ENCODE data around the gene FOCAD. TPM values are rescaled to one million over a fixed set of nuclear protein-coding genes. Genes with fewer than 3 reads are reported as not detected.

The FOCAD gene
- total and polyA plus RNA-seq, 2 donors (not counting 1 experiment from before 2014, with no cell fraction given) = 4.0 to 10.1 TPM

DNA sequence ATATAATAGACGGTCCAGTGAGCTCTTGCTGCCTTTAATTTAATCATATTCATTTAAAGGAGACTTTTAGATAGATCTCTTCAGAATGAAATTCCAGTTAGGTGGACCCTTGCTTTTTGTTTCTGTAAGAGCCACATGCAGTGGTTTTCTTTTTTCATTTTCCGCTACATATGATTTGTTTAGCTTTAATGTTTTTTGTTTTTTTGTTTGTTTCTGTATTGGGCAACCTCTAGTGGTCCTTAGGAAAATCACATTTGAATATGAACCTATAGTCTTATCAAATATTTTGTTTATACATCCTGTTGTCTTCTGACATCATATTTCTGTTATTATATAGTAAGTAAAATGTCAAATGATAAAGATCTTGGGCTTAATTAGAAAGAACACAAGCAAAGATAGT, 196.6 kb downstream of the FOCAD start:
- H3K4me1 Mint-ChIP-seq = no peaks in the 10 kb centered on the region
- H3K4me1 ChIP-seq (ENCODE audit: control insufficient read depth in 2 of 2, insufficient read depth in 2 of 2, low read length in 2 of 2) = no peaks in the 10 kb centered on the region
- DNase-seq (no peak), ATAC-seq (ENCODE audit: low read depth) (no peak)
- H4K20me1 ChIP-seq (ENCODE audit: control insufficient read depth, insufficient read depth, low read length, poor library complexity, severe bottlenecking) = no peaks in the 10 kb centered on the region
- no peak overlapping the region for H3K9ac ChIP-seq (ENCODE audit: low read length)
- no CpG with 5 or more reads among the region's 2 CpGs for WGBS (ENCODE audit: insufficient coverage)
- no peaks in the 10 kb centered on the region for H3K79me2 ChIP-seq (ENCODE audit: control insufficient read depth, insufficient read depth, low read length)
- H3K4me3 Mint-ChIP-seq = no peak overlapping the region
- no peak for TF ChIP-seq EZH2 (IDR thresholded peaks at IDR 0.05; ENCODE audit: borderline replicate concordance, insufficient read depth, low read depth, low read length, poor library complexity, severe bottlenecking)
- TF ChIP-seq, protein P1, sequence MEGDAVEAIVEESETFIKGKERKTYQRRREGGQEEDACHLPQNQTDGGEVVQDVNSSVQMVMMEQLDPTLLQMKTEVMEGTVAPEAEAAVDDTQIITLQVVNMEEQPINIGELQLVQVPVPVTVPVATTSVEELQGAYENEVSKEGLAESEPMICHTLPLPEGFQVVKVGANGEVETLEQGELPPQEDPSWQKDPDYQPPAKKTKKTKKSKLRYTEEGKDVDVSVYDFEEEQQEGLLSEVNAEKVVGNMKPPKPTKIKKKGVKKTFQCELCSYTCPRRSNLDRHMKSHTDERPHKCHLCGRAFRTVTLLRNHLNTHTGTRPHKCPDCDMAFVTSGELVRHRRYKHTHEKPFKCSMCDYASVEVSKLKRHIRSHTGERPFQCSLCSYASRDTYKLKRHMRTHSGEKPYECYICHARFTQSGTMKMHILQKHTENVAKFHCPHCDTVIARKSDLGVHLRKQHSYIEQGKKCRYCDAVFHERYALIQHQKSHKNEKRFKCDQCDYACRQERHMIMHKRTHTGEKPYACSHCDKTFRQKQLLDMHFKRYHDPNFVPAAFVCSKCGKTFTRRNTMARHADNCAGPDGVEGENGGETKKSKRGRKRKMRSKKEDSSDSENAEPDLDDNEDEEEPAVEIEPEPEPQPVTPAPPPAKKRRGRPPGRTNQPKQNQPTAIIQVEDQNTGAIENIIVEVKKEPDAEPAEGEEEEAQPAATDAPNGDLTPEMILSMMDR (IDR thresholded peaks at IDR 0.05) = no peak
- no peaks in the 10 kb centered on the region for H3K9me3 Mint-ChIP-seq (ENCODE audit: insufficient read depth)
- no peaks in the 10 kb centered on the region for H3K27me3 Mint-ChIP-seq
- no peaks in the 10 kb centered on the region for H3K27me3 ChIP-seq (replicated peaks in 1 of 4; ENCODE audit: control extremely low read depth in 1 of 4, control insufficient read depth in 3 of 4, insufficient read depth in 4 of 4, low read length in 3 of 4)
- no peak overlapping the region for H2AFZ ChIP-seq (ENCODE audit: insufficient read depth, low read depth, low read length, poor library complexity, severe bottlenecking)
- intact Hi-C loops (cut with micrococcal nuclease) = loop anchor here (10.0 kb wide), 1 partner anchor 956 kb away; no protein-coding TSS in a partner anchor
- no peak overlapping the region for H3K4me2 ChIP-seq (replicated peaks; ENCODE audit: low read depth, low read length, poor library complexity, severe bottlenecking)
- ChIA-PET CTCF (no interaction called here), POLR2A (no interaction called here)
- H3K27ac ChIP-seq (ENCODE audit: low read length in 2 of 2) = no peak overlapping the region
- no peaks in the 10 kb centered on the region for H3K36me3 ChIP-seq (replicated peaks in 1 of 2; ENCODE audit: control extremely low read depth in 1 of 2, control insufficient read depth in 1 of 2, extremely low read depth in 1 of 2, insufficient read depth in 2 of 2, low read length in 1 of 2)
- H3K4me3 ChIP-seq (ENCODE audit: control extremely low read depth in 1 of 5, extremely low read depth in 1 of 5, insufficient read depth in 1 of 5, low read depth in 2 of 5, low read length in 4 of 5) = no peak overlapping the region
- no peaks in the 10 kb centered on the region for H3K9me3 ChIP-seq (ENCODE audit: control extremely low read depth in 1 of 3, control insufficient read depth in 2 of 3, insufficient read depth in 1 of 3, low read length in 2 of 3)
- H3K27ac Mint-ChIP-seq = no peak overlapping the region

- H3K27ac ChIP-seq (ENCODE audit: low read length in 2 of 2) = no peak overlapping the region
- POLR2A ChIA-PET = no interaction called here
- Mint-ChIP-seq H3K4me1 (no peaks in the 10 kb centered on the region), H3K9me3 (ENCODE audit: insufficient read depth) (no peaks in the 10 kb centered on the region), H3K4me3 (no peak overlapping the region), H3K27ac (no peak overlapping the region), H3K27me3 (no peaks in the 10 kb centered on the region)
- no peak for TF ChIP-seq EZH2 (IDR thresholded peaks at IDR 0.05; ENCODE audit: borderline replicate concordance, insufficient read depth, low read depth, low read length, poor library complexity, severe bottlenecking)
- TF ChIP-seq, protein P1 (IDR thresholded peaks at IDR 0.05) = peak; percentile 75
- no peaks in the 10 kb centered on the region for H3K36me3 ChIP-seq (replicated peaks in 1 of 2; ENCODE audit: control extremely low read depth in 1 of 2, control insufficient read depth in 1 of 2, extremely low read depth in 1 of 2, insufficient read depth in 2 of 2, low read length in 1 of 2)
- no peak overlapping the region for H3K9ac ChIP-seq (ENCODE audit: low read length)
- H2AFZ ChIP-seq (ENCODE audit: insufficient read depth, low read depth, low read length, poor library complexity, severe bottlenecking) = no peak overlapping the region
- no peak overlapping the region for H3K4me2 ChIP-seq (replicated peaks; ENCODE audit: low read depth, low read length, poor library complexity, severe bottlenecking)
- peak; percentile 45 for DNase-seq
- no peaks in the 10 kb centered on the region for H3K27me3 ChIP-seq (replicated peaks in 1 of 4; ENCODE audit: control extremely low read depth in 1 of 4, control insufficient read depth in 3 of 4, insufficient read depth in 4 of 4, low read length in 3 of 4)
- H3K79me2 ChIP-seq (ENCODE audit: control insufficient read depth, insufficient read depth, low read length) = no peaks in the 10 kb centered on the region
- H3K4me1 ChIP-seq (ENCODE audit: control insufficient read depth in 2 of 2, insufficient read depth in 2 of 2, low read length in 2 of 2) = no peaks in the 10 kb centered on the region
- no peak overlapping the region for H3K4me3 ChIP-seq (ENCODE audit: control extremely low read depth in 1 of 5, extremely low read depth in 1 of 5, insufficient read depth in 1 of 5, low read depth in 2 of 5, low read length in 4 of 5)
- no CpG with 5 or more reads among the region's 5 CpGs for WGBS (ENCODE audit: insufficient coverage)
- no peaks in the 10 kb centered on the region for H3K9me3 ChIP-seq (ENCODE audit: control extremely low read depth in 1 of 3, control insufficient read depth in 2 of 3, insufficient read depth in 1 of 3, low read length in 2 of 3)
- ATAC-seq (ENCODE audit: low read depth) = no peak
- intact Hi-C loops (cut with micrococcal nuclease) = loop anchor here (1.0 to 10.0 kb wide), 3 partner anchors 226 to 960 kb away; no protein-coding TSS in a partner anchor
- CTCF ChIA-PET = interaction anchor here (0.7 to 6.6 kb wide), 9 partner anchors 11 to 958 kb away, joined by 3 to 80 read pairs (median 5); no protein-coding TSS in a partner anchor
- no peaks in the 10 kb centered on the region for H4K20me1 ChIP-seq (ENCODE audit: control insufficient read depth, insufficient read depth, low read length, poor library complexity, severe bottlenecking)
Observed at GRCh38 chr9:20884985-20885593, 201.0 kb downstream of the FOCAD start.
